Thoracic aorta (tissue), 2 donors: Measurements from ENCODE around the gene PANX2. TPM values are rescaled to one million over a fixed set of nuclear protein-coding genes. Genes with fewer than 3 reads are reported as not detected.

Experiments
- ATAC-seq: fragments of 150-250 bp; one replicate; pipeline ENCODE4 v1.8.0; 2017; ENCODE audit warnings: low read depth; ENCODE audit not compliant: insufficient number of reproducible peaks, low FRiP score
- DNase-seq: peaks from one replicate; pipeline ENCODE4 v3.0.0-alpha.2; 2020; ENCODE audit warnings: low spot score
- H3K27ac ChIP-seq, 2 donors: fragments of 200-600 bp; sonication (generic); 1 replicate in 1 of 2; 2 replicates in 1 of 2; pipeline ENCODE4 v1.5.1; 2016; ENCODE audit warnings: mild to moderate bottlenecking in 2 of 2, moderate library complexity in 2 of 2
- H3K27me3 ChIP-seq: fragments of 200-600 bp; sonication (generic); replicated peaks from 2 replicates; pipeline ENCODE4 v1.6.0; 2016; ENCODE audit warnings: mild to moderate bottlenecking; ENCODE audit not compliant: insufficient read depth
- H3K36me3 ChIP-seq: fragments of 200-600 bp; sonication (generic); one replicate; pipeline ENCODE4 v1.5.1; 2016
- H3K4me1 ChIP-seq, 2 donors: fragments of 200-600 bp; sonication (generic); 1 replicate in 1 of 2; 2 replicates in 1 of 2; pipeline versions ENCODE4 v1.5.1 to v1.6.0; 2016; ENCODE audit warnings: low read depth in 2 of 2, mild to moderate bottlenecking in 1 of 2; ENCODE audit not compliant: control insufficient read depth in 1 of 2
- H3K4me3 ChIP-seq: fragments of 200-600 bp; sonication (generic); 2 replicates; pipeline ENCODE4 v1.5.1; 2016; ENCODE audit warnings: mild to moderate bottlenecking
- H3K9me3 ChIP-seq: fragments of 200-600 bp; sonication (generic); 2 replicates; pipeline ENCODE4 v1.5.1; 2016
- total RNA-seq, 2 donors: library from RNA; depleted of rRNA; stranded (reverse); fragments of >200 nt; gene quantifications; one replicate each; pipeline versions ENCODE4 v1.1.0 to v1.2.3, GENCODE V29; 2016
- TF ChIP-seq, protein P1 (sequence below): fragments of 200-600 bp; sonication (generic); IDR thresholded peaks from one replicate; pipeline ENCODE4 v1.5.1; 2019; ENCODE audit warnings: antibody characterized with exemption

PANX2 gene
- total RNA-seq, 2 donors from 2014 or later: 2.5 to 4.1 TPM

DNA sequence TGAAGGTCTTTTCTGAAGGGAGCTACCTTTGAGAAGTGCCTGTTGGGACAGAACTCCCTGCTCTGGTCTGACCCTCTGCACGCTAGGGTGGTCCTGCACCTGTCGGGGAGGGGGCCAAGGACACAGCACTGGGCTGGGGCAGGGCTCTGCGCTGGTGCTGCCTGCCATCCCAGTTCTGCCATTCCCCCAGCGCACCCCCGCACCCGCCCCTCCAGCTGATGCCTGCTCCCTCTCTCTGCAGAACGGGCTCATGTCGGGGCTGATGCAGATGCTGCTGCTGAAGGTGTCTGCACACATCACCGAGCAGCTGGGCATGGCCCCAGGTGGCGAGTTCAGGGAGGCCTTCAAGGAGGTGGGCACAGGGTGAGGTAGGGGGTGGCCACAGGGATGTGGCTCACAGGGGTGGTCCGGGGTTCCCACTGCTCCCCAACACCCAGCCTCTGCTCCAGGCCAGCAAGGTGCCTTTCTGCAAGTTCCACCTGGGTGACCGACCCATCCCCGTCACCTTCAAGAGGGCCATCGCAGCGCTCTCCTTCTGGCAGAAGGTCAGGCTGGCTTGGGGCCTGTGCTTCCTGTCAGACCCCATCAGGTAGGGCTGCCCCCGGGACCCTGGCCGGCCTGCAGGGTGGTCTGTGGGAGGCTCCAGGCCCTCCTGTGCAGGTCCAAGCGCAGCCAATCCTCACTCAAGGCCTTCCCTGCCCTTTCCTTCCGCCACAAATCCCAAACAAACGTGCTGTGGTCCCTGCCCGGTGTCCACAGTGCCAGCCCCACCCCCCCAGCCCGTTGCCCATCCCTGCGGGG, 26.7 kb downstream of the PANX2 start:
- TF ChIP-seq, protein P1, sequence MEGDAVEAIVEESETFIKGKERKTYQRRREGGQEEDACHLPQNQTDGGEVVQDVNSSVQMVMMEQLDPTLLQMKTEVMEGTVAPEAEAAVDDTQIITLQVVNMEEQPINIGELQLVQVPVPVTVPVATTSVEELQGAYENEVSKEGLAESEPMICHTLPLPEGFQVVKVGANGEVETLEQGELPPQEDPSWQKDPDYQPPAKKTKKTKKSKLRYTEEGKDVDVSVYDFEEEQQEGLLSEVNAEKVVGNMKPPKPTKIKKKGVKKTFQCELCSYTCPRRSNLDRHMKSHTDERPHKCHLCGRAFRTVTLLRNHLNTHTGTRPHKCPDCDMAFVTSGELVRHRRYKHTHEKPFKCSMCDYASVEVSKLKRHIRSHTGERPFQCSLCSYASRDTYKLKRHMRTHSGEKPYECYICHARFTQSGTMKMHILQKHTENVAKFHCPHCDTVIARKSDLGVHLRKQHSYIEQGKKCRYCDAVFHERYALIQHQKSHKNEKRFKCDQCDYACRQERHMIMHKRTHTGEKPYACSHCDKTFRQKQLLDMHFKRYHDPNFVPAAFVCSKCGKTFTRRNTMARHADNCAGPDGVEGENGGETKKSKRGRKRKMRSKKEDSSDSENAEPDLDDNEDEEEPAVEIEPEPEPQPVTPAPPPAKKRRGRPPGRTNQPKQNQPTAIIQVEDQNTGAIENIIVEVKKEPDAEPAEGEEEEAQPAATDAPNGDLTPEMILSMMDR: no peak
- no peak for ATAC-seq
- Histone ChIP-seq H3K27ac (no peak overlapping the region), H3K36me3 (peaks cover 8% of the 10 kb centered on the region), H3K4me3 (no peak overlapping the region), H3K27me3 (no peaks in the 10 kb centered on the region), H3K4me1 (peaks cover 11 to 22% of the 10 kb centered on the region in 2 donors), H3K9me3 (no peaks in the 10 kb centered on the region)
- no peak for DNase-seq

DNA sequence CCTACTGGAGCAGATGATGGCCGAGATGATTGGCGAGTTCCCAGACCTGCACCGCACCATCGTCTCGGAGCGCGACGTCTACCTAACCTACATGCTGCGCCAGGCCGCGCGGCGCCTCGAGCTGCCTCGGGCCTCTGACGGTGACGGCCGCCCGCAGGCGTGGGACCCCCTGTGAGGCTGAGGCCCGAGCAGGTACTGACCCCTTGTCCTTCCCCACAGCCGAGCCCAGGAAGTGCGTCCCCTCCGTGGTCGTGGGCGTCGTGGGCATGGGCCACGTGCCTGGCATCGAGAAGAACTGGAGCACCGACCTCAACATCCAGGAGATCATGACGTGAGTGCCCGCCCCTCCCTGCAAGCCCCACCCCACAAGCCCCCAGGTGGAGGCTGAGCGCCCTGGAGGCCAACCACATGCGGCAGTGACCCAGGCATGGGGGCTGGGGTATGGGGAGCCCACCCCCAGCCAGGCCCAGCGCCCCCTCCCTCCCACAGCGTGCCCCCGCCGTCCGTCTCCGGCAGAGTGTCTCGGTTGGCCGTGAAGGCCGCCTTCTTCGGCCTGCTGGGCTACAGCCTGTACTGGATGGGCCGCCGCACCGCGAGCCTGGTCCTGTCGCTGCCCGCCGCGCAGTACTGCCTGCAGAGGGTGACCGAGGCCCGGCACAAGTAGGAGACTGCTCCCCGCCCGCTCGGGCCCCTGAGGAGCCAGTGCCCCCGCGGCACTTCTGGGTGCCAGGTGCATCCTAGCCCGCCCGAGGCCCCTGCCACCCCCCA, 27.5 kb downstream of the PANX2 start:
- ATAC-seq: no peak
- peaks cover 8% of the 10 kb centered on the region for H3K36me3 ChIP-seq
- no peak overlapping the region for H3K27ac ChIP-seq

DNA sequence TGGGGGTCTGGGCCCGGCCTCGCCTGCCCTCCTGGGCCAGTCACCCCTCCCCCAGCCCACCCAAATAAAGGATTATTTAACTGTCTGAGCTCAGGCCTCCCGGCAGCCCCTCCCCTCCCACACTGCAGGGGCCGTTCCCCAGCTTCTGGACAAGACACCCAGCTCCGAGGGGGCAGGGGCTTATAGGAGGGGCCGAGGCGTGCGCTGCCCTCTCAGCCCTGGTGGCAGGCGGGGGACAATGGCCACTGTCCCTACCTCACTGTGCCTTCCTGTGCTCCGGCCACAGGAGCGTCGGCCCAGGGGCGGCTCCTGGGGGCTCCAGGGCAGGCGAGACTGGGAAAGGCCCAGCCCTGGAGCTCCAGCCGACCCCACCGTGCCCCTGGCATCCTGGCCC, 28.1 kb downstream of the PANX2 start:
- DNase-seq (no peak), ATAC-seq (no peak)
- Histone ChIP-seq H3K27ac (no peak overlapping the region), H3K4me3 (no peak overlapping the region), H3K4me1 (peaks cover 17 to 28% of the 10 kb centered on the region in 2 donors), H3K9me3 (no peaks in the 10 kb centered on the region), H3K36me3 (peaks cover 8% of the 10 kb centered on the region), H3K27me3 (no peaks in the 10 kb centered on the region)
- TF ChIP-seq, protein P1: no peak

More for the DNA sequence above, 27.5 kb downstream of the PANX2 start:
- H3K9me3 ChIP-seq: no peaks in the 10 kb centered on the region
- H3K4me1 ChIP-seq: peaks cover 17 to 28% of the 10 kb centered on the region in 2 donors
- TF ChIP-seq, protein P1: no peak
- H3K4me3 ChIP-seq: no peak overlapping the region
- H3K27me3 ChIP-seq: no peaks in the 10 kb centered on the region
- DNase-seq: no peak

DNA sequence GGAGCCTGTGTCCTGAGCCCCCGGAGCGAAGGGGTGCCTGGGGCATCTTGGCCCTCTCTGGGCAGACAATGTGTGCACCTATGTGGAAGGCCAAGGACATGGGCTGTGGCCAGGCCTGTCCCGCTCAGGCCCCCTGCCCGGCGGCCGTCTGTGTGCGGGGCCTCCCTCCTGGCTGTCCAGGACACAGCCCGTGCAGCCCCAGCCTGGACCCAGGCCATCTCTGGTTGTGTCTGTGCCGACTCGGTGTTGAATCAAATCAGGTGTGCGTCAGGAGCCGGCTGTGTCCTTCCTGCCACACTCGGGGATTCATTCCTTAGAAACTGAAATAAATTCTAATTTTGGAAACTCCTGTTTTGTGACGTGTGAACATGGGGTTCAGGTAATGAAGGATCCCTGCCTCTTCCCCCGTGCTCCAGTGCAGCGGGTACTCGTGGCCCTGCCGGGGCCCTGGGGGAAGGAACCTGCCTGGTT, 28.8 kb downstream of the PANX2 start:
- no peaks in the 10 kb centered on the region for H3K9me3 ChIP-seq
- peaks cover 17 to 28% of the 10 kb centered on the region in 2 donors for H3K4me1 ChIP-seq
- peak overlapping the region in 1 of 2 donors; percentile 83 for H3K27ac ChIP-seq
- DNase-seq (no peak), ATAC-seq (no peak)
- H3K4me3 ChIP-seq: peak overlapping the region; percentile 97
- TF ChIP-seq, protein P1: no peak
- no peaks in the 10 kb centered on the region for H3K27me3 ChIP-seq
- H3K36me3 ChIP-seq: peaks cover 5% of the 10 kb centered on the region

DNA sequence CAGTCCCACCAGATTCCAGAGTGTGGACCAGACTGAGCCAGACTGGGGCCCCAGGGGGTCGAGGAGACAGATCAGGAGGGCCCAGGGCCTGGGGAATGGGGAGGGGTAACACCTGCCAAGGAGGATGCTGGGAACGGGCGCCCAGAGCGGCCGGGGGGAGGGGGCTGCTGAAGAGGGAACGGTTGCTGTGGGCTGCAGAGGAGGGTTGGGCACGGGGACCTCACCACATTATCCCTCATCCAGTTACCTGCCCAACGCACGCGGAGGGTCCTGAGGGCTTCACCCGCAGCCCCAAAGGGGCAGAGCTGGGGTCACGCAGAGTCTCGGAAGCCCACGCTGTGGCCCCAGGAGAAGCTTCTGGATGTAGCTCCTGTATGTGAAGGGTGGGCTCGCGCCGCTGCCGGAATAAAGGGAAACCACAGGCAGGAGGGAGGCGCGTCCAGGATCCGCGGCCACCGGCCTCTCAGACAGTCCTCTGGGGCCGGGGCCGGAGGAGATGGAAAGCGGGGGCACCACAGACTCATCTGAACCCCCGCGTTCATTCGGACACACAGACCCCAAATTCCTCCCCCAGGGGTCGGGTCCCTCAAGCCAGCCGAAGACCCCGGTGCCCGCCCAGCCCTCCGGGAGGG, 29.4 kb downstream of the PANX2 start:
- ATAC-seq (no peak), DNase-seq (no peak)
- peaks cover 17 to 28% of the 10 kb centered on the region in 2 donors for H3K4me1 ChIP-seq
- H3K36me3 ChIP-seq: no peaks in the 10 kb centered on the region
- H3K27me3 ChIP-seq: no peaks in the 10 kb centered on the region
- TF ChIP-seq, protein P1: no peak
- H3K27ac ChIP-seq: peak overlapping the region; percentile 68 to 83
- H3K4me3 ChIP-seq: peak overlapping the region; percentile 97
- no peaks in the 10 kb centered on the region for H3K9me3 ChIP-seq
